Measurements from ENCODE around the gene CSPG4.
A peak's percentile ranks its signal among the peaks of the same experiment; 100 is the strongest.
"Not testable (repeated sequence)": the region's sequence is repeated elsewhere in the genome, so short reads cannot be mapped to it uniquely, and the experiment has no call there.

CSPG4 gene

DNA sequence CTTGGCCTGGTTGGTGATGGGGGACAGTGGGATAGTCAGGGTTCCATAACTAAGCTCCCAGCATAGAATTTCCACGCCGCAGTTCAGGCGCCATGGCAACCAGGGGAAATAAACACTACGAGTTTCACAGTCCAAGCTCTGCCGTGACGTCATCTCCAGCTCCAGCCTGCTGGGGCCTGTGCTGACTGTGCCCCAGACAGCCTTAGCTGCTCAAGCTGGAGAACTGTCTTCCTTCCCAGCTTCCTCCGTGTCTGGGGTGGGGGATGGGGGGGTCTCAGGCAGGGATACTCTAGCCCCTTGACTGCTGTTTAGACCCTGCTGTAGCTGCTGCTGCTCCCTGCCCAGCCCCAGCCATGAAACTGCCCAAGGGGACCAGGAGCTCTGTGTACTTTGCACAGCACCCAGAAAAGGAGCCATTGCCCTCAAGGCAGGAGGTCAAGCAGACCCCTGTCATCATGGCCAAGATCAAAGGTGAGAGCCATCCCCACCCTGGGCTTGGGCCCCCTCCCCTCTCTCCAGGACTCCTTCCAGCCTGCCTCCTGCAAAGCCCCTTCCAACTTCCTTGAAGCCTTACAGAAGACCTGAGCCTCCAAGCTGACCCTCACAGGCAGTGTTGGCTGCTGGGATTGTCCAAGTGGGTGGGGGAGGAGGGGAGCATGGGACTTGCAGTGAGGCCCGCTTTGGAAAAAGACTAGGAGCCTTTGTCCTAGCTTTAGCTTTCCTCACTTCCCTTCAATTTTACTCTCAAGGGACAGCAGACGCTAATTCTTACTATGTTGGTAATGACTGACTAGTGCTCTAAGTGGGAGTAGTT lies 11.4 kb upstream of the CSPG4 start:
- DNase-seq = no peak

DNA sequence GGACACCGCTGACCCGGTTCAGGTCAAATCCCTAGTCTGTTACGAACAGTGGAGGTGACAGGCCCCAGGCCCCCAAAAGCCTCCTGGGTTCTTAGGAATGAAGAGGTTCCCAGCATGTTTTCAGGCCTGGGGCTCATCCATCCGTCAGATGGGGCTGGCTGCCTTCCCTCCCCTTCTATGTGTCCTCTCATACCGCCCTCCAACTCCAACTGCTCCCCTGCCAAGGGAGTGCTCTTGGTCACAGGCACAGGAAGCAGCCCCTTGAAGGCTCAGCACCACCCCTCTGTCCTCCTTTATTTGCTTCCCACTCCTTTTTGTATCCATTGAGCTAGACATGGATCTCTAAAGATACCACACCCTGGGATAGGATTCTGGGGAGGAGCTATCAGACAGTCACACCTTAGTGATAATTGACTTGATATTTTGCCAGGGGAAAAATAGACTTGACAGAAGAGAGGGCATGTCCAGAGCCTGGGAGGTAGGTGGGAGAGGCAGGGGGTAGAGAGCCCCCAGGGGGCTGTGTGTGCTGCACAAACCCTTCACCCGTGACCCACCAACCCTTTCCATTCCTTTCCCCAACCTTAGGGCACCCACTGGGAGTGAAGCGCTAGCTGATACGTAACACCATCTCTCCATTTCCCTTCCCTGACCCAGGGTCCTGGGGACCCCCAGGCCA lies 10.7 kb upstream of the CSPG4 start:
- DNase-seq = no peak

DNA sequence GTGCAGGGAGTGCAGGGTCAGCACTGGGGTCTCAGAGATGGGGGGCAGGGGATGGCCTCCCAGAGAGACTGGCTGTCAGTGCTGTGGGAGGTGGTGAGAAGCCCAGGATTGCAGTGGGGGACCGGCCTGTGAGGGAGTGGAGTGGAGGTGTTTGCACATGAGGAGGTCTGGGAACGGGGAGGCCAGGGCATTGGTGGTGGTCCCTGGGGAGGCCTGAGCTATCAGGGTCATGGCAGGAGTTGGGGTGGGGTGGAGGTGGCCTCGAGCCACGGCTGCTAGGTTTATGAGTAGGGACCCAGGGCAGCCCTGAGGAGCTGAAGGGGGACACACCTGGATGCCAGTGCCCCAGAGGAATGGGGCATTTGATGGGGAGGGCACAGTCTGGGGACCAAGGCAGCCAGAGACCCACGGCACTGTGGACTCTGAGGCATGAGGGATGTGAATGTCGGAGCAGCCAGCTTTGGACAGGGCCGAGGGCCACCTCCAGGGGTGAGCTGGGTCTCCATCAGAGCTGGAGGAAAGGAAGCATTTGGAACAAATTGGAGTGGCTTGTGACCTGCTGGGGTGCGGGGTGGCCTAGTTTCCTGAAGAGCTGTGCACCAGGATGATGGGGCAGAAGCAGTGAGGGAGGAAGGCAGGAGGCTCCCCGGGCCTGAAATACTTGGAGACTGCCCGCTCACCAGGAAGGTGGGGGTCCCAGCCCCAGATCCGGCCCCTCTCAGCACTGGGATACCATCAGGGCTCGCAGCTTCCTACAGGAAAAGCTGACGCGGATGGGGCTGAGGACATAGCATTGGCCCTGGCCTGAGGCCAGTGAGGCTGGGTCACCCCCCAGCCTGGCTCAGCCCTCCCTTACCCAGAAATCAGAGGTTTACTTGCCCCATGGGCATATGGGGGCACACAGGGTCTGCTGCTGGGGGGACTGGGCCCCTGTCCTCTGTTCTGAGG lies 9.5 kb upstream of the CSPG4 start:
- DNase-seq = no peak

DNA sequence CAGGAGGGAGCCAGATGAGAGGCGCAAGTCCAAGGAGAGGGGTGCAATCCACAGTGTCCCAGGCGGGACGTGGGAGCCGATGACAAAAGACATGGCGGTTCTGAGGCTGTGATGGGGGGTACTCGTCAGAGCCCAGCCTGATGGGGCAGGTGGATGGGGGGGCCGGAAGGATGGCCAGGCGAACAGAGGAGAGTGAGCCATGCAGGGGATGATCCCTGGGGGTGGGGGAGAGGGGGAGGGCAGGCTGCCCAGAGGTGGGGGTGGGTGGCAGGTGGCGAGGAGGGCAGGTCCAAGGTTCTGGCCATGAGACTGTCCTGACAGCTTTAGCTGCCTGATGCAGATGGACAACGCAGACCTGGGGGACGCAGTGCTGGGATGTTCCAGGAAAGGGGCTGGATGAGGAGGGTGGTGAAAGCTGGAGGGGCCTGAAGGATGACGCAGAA lies 8.9 kb upstream of the CSPG4 start:
- no peak for DNase-seq

DNA sequence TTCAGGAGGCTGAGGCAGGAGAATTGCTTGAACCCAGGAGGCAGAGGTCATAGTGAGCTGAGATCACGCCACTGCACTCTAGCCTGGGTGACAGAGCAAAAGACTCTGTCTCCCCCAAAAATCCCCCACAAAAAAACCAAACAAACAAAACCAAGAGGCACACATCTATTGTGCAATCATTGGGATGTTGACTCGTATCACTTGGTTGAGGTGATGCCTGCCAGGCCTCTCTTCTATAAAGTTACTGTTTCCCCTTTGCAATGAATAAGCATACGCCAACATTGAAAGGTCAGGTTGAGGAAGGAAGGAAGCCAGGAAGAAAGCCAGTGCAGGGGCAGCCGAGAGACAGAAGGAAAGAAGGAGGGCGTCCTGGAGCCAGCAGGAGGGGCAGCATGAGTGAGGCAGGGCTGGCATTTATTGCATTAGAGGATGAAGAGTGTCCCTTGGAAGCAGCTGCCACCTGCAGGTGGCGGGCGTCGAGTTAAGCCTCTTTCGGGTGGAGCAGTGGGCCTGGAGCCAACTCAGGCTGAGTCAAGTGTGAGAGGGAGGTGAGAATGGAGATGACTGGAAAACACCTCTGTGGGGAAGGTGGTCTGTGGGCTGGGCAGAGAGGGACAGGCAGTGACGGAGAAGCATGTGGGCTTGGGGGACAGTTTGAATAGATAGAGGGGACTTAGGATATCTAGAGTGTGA lies 8.3 kb upstream of the CSPG4 start:
- peak; percentile 57 for DNase-seq

DNA sequence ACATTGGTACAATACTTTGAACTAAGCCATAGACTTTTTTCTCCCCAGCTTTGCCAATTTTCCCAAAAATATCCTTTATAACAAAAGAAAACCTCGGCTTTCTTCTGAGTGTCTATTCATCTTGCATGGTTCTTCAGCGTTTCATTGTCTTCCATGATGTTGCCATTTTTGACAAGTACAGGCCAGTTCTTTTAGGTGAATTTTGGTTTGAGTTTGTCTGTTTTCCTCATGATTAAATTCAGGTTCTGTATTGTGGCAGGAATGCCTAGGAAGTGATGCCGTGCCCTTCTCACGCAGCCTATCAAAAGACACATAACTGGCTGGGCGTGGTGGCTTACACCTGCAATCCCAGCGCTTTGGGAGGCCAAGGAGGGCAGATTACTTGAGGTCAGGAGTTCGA lies 7.6 kb upstream of the CSPG4 start:
- no peak for DNase-seq

DNA sequence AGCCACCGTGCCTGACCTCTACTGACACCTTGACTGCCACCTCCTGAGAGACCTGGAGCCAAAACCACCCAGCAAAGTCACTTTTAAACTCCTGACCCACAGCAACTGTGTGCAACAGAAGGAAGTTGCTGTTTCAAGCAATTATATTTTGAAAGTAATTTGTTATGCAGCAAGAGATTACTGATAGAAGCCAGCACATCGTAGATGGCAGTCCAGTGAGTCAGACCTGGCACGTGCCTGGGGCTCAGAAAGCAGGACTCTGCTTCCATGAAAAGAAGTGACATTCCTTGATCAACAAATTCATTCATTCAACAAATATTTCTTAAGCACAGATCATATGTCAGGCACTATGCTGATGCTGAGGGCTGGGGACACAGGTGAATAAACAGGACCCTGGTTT lies 5.7 kb upstream of the CSPG4 start:
- no peak for DNase-seq

DNA sequence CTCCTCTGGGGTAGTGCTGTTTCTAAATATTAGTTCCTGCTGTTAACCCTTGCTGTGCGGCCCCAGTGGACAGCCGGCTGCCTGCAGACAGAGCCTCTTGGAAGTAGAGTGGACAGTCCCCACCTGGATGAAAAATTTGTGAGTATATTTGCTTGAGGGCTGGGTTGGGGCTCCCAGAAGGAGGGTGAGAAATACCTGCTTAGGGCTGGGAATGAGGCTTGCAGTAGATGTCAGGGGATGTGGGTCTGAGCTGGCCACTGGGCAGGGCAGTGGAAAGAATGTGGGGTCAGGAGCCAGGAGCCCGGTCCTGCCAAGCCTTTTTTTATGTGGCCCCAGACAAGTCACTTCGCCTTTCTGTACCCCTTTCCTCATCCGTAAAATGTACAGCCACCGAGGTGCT lies 4.4 kb upstream of the CSPG4 start:
- DNase-seq = not testable (repeated sequence)

DNA sequence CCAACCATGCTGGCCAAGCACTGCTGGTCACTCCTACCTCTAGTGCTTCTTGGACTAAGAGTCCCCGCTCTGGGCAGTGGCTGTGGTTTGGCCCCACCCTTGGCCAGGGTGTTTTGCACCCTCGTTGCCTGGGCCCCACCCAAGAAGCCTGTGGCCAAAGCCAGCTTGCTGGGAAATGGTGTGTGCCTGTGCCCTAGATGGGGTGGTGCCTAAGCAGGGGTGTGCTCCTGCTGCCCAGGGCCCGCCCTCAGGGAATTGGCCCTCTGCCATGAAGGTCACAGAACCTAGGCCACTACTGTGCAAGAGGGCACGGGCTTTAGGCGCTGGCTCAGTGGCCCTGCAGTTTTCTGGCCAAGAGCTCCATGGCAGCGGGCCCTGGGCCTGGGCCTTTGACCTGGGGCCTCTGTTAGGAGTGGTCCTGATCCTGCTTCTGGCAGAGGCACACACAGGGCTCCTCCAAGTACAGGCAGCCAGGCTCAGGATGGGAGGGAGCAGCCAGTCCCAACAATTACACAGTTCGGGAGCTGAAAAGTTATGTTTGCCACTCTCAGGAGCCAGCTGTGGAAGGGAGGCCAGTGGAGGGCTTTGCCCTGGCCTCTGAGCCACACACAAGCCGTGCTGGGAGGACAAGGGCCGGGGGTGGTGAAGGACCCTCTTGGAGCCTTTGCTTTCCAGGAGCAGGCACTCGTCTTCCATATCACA lies 3.8 kb upstream of the CSPG4 start:
- DNase-seq = not testable (repeated sequence)

DNA sequence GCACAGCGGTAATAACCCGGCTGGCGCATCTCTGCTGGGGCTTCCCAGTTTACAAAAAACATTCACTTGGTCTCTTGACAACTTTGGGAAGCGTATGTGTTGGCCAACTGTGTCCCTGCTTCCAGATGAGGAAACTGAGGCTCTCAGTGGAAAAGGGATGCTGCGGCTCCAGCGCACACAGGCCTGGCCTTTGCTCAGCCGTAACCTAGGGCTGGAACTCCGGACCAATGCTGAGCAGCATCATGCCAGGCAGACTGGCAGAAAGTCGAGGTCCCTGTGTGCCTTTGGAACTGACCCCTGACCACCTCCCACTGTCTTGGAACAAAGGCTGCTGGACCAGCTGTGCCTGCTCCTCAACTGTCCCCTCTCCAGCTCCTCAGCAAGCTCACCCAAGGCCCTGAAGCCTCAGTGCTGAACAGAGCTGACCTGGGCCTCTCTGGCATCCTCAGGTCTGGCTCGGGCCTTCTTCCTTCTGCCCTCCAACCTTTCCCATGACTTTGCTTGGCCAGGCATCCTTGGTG lies 2.7 kb upstream of the CSPG4 start:
- DNase-seq = not testable (repeated sequence)

DNA sequence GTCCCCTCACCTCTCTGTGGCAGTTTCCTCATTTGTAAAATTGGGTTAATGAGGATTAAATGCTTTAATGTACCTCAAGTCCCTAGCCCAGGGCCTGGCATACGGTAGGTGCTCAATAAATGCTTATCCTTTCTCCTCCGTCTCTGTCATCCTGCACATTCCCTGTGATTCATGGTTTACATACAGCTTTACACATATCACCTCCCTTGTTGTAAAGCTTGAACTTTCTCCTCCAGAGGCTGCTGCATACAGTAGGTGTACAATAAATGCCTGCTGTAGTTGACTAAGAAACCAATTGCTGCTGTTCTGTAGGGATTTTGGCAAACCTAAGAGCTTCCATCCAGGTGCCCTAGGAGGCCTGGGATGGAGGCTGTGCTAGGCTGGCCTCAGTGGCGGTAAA lies 1.5 kb upstream of the CSPG4 start:
- DNase-seq = no peak

DNA sequence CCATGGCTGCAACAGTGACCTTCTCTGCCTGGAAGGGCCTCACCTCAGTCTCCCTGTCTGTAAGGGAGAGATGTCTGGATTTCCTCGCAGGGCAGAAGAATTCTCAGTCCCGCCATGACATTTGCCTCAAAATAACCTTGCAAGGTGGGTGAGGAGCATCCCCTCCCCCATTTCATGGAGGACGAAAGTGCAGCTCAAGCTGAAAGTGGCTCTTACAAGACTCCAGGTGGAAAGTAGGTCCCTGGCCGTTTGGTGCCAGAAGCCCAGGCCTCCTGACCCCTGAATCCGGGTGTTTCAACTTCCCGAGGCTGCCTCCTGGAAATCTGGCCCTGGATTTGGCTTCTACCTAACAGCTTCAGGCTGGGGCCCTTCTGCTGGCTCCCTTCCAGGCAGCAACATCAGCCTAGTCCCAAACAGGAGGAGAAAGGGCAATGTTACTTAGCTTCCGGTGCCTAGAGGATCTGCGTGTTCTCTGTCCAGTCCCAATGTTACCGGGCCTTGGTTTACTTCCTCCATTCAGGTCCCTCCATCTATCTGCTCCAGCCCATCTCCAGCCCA lies 769 bp upstream of the CSPG4 start:
- DNase-seq = no peak

DNA sequence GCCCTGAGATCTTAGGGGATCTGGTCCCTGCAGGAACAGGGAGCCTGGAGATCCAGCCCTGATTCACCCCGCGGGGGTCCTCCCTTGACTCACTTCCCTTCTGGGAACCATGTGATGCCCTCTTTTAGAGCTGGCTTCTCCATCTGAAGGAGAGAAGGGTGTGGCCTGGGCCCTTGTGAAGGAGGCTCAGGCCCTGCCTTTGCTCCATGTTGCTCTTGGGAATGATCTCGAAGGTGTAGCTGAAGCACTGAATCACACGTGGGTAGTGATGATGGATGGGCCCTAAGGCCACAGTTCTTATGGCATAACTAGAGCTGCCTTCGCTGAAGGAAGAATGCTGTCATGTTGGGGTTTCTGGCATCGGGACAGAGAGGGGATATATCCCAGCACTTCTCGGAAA lies 1.2 kb downstream of the CSPG4 start:
- DNase-seq = not testable (repeated sequence)

DNA sequence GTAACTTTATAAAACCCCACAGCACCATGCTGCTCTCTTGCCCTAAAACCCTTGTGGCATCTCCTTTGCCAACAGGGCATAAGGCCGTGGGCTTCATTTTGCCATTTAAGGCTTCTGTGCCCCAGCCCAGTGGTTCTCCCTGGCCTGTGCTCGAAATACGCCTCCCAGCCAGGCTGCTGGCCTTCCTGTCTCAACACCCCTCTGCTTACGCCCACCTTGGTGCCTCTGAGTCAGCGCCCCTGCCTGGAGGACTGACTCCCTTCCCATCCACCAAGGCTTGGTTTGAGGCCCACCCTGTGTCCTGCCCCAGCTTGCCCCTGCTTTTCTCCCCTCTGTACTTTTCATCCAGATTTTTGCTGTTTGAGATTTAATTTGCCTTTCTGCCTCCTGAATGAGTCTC lies 1.8 kb downstream of the CSPG4 start:
- not testable (repeated sequence) for DNase-seq

DNA sequence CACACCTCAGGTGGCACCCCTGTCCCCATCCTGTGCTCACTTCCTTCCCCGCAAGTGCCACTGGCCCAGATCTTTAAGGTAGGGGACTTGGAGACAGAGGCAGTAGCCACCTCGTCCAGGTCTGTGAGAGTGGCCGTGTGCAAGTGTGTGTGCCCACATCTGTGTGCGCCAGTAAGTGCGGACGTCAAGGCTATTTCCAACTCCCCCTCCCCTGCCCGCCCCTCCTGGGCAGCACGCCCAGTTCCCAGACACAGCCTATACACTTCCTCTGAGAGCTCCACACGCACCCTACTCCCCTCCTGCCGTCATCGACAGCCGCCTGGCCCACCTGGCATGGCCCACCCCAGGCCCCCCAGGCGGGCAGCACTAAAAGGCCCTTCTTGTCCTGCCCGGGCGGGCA lies 3.2 kb downstream of the CSPG4 start:
- not testable (repeated sequence) for DNase-seq

DNA sequence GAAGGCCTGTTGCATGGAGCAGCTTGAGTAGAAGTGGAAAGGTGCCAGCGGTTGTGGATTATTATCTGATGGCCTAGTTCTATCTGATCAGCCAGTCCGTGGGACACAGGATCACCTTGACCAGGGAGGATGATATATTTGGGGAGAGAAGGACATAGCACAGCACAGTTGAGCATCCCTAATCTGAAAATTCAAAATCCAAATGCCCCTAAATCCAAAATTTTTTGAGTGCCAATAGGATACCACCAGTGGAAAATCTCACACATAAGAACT lies 6.0 kb downstream of the CSPG4 start:
- DNase-seq = no peak

DNA sequence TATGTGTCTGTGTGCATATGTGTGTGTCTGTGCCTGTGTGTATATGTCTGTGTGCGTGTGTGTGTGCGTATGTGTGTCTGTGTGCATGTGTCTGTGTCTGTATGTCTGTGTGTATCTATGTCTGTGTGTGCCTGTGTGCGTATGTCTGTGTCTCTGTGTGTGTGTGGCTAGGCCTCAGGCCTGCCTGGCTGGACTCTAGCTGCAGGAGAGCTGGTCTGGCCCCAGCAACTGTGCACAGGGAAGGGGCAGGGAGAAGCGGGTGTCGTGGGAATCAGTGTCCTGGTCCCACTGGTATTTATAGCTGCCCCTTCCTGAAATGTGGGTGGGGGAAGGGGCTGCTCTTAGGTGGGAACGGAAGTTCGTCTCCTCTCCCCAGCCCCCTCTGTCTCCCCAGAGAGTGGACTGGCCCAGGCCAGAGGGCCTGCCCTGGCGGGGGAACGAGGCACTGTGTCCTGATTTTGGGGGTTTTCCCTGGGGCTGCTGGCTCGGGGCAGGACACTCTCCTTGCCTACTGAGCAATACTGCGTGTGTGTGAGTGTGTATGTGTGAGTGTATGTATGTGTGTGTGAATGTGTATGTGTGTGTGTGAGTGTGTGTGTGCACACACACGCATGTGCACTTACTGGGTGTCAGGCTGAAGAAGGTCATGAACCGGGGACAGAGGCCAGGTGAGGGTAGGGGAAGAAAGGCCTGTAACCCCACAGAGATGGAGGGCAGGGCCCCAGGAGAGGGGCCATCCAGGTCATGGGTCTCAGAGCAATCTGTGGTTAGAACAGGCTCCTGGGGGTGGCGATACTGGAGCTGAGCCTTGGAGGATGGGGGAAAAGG lies 6.6 kb downstream of the CSPG4 start:
- no peak for DNase-seq

DNA sequence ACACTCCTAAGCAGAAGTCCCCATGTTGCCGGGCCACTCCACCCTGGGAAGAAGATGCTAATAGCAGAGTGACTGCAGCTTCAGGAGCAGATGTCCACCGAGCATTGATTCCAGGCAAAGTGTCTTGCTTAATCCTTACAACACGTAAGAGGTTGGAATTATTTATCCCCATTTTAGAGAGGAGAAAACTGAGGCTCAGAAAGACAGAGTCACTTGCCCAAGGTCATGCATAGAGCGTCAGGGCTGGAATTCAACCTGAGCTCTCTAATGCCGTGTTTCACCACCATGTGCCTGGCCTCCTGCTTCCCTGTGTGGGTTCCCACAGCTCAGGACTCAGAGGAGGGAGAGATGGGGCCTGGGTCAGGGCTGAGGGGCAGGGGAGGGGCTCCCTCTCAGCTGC lies 7.3 kb downstream of the CSPG4 start:
- DNase-seq = not testable (repeated sequence)

DNA sequence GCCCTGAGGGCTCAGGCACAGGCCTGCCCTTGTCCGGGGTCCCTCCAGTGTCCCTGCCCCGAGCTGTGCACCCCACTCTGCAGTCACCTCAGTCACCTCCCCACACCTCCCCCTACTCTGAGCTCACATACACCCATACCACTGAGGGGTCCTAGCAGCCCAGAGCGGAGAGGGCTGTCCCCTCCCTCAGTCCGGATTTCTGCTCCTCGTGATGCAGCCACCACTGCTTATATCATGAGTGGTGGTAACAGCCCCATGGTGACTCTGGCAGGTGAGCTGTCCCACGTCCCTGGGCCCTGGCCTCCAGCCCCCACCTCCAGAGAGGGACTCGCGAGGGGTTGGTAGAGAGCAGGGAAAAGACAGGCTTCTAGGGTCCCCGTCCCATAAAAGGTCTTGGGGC lies 8.0 kb downstream of the CSPG4 start:
- DNase-seq = no peak

DNA sequence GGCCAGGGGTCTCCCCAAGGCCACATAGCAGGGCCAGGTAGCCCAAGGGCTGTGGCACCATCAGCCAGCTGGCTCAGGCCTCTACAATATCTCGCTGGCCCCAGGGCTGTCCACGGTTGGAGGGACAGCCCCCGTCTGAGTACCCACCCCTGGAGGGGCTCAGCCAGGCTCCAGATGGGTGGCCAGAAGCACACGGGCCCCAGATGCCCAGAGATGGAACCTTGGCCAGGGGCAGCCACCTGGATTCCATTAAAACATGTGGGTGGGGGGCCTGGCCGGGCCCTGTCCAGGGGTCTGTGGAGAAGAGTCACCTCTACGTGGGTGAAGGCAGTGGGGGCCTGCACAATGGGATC lies 8.4 kb downstream of the CSPG4 start:
- DNase-seq = no peak
